Kidney epithelial cell (primary cell): ENCODE measurements around the gene CACNB1. TPM values are rescaled to one million over a fixed set of nuclear protein-coding genes. Genes with fewer than 3 reads are reported as not detected.
A peak's percentile ranks its signal among the peaks of the same experiment; 100 is the strongest.

Experiments used
- DNase-seq: peaks from one replicate; pipeline ENCODE4 v3.0.0-alpha.2; 2010; ENCODE audit warnings: low read depth
- H3K27me3 ChIP-seq: 2 replicates; pipeline ENCODE4 v1.6.0; 2011; ENCODE audit warnings: low read length; ENCODE audit not compliant: control insufficient read depth, insufficient read depth
- H3K36me3 ChIP-seq: 2 replicates; pipeline ENCODE4 v1.5.1; 2011; ENCODE audit warnings: low read length; ENCODE audit not compliant: control insufficient read depth, insufficient read depth
- H3K4me3 ChIP-seq: 2 replicates; pipeline ENCODE4 v1.5.1; 2011; ENCODE audit warnings: low read depth, mild to moderate bottlenecking, control low read depth, low read length
- total RNA-seq: library from RNA; depleted of rRNA; stranded (reverse); fragments of >200 nt; gene quantifications from 2 replicates; pipeline ENCODE4 v1.2.3, GENCODE V29; 2015
- TF ChIP-seq, protein P1 (sequence below): IDR thresholded peaks from 2 replicates; pipeline ENCODE4 v1.5.1; 2011; ENCODE audit warnings: mild to moderate bottlenecking, moderate library complexity, low read length, control low read depth, inconsistent platforms; ENCODE audit not compliant: insufficient read depth, poor library complexity, severe bottlenecking

Gene CACNB1
- total RNA-seq, 1 donor from 2014 or later = 6.0 TPM

DNA sequence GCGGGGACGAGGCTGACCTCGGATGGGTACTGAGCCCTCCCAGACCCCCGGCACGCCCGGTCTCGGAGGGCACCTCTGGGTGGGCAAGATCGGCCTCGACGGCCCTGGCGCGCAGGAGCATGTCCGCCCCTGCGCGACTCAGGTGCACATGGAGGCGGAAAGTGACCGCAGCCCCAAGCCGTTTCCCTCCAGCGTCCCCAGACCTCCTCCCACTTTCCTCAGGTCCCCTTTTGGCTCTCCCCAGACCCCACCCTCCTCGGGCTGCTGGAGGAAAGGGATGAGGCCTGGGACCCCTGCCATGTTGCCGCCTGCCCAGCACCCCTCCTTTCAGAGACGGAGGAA, 12.6 kb upstream of the CACNB1 start:
- no peak for DNase-seq
- H3K27me3 ChIP-seq = peaks cover 18% of the 10 kb centered on the region
- peaks cover under 1% of the 10 kb centered on the region for H3K36me3 ChIP-seq
- peak overlapping the region; percentile 8 for H3K4me3 ChIP-seq
- TF ChIP-seq, protein P1, sequence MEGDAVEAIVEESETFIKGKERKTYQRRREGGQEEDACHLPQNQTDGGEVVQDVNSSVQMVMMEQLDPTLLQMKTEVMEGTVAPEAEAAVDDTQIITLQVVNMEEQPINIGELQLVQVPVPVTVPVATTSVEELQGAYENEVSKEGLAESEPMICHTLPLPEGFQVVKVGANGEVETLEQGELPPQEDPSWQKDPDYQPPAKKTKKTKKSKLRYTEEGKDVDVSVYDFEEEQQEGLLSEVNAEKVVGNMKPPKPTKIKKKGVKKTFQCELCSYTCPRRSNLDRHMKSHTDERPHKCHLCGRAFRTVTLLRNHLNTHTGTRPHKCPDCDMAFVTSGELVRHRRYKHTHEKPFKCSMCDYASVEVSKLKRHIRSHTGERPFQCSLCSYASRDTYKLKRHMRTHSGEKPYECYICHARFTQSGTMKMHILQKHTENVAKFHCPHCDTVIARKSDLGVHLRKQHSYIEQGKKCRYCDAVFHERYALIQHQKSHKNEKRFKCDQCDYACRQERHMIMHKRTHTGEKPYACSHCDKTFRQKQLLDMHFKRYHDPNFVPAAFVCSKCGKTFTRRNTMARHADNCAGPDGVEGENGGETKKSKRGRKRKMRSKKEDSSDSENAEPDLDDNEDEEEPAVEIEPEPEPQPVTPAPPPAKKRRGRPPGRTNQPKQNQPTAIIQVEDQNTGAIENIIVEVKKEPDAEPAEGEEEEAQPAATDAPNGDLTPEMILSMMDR = no peak

- DNase-seq = no peak
- Histone ChIP-seq H3K4me3 (peak overlapping the region; percentile 8), H3K27me3 (peaks cover 14% of the 10 kb centered on the region), H3K36me3 (peaks cover 3% of the 10 kb centered on the region)
- TF ChIP-seq, protein P1 = no peak
Observed at GRCh38 chr17:39209317-39210092, 12.0 kb upstream of the CACNB1 start.

- Histone ChIP-seq H3K36me3 (peaks cover 5% of the 10 kb centered on the region), H3K27me3 (peaks cover 11% of the 10 kb centered on the region), H3K4me3 (no peak overlapping the region)
- TF ChIP-seq, protein P1 = no peak
- no peak for DNase-seq
Observed at GRCh38 chr17:39208893-39209292, 11.4 kb upstream of the CACNB1 start.

DNA sequence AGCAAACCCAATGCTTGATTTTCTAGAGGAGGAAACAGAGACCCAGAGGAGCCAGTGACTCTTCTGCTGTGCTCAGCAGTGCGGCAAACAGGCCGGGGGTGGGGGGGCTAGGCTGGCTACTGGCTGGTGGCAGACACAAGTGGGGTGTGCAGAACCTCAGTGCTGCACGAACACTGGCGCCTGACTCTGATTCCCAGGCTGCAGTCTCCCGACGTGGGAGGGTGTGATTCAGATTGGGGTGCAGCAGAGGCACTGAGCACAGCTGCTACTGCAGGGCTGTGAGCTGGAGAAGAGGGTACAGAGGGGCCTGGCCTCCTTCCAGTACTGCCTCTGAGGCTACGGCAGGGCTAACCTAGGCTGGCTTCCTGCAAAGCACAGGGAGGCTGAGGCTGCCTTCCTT, 10.7 kb upstream of the CACNB1 start:
- TF ChIP-seq, protein P1 = no peak
- peaks cover 8% of the 10 kb centered on the region for H3K36me3 ChIP-seq
- H3K27me3 ChIP-seq = peaks cover 11% of the 10 kb centered on the region
- no peak overlapping the region for H3K4me3 ChIP-seq
- no peak for DNase-seq

DNA sequence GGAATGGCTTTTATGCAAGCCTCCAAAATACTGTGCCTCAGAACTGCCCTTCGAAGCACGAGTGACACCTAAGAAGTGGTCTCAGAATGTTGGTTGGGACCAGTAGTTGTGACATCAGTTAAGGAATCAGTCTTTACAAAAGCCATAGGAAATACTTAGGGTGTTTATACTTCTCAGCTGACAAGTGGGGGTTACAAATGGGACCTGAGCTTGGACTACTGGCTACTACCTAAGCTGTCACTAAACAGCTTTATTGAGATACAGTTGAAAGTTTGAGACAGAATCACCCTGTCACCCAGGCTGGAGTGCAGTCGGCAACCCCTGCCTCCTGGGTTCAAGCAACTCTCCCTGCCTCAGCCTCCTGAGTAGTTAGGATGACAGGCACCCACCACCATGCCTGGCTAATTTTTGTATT, 7.7 kb upstream of the CACNB1 start:
- peaks cover 8% of the 10 kb centered on the region for H3K27me3 ChIP-seq
- no peak for DNase-seq

DNA sequence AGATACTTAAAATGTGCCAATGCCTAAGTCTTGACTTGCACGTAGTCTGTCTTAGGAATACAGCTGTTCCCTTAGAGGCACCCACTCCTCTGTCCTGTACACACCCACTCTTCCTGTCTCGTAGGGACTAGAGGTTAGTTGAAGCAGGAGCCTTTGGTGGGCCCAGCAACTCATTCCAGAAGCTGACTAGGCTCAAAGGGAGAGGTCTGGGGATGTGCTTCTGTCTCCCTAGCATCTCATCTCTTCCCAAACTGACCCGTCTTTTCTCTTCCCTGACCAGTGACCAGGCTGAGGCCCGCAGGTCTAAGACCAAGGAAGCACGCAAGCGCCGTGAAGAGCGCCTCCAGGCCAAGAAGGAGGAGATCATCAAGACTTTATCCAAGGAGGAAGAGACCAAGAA, 6.8 kb upstream of the CACNB1 start:
- no peak for DNase-seq
- no peak overlapping the region for H3K4me3 ChIP-seq
- peaks cover 10% of the 10 kb centered on the region for H3K36me3 ChIP-seq
- TF ChIP-seq, protein P1 = no peak
- peaks cover 2% of the 10 kb centered on the region for H3K27me3 ChIP-seq

More for the DNA sequence above, 7.7 kb upstream of the CACNB1 start:
- Histone ChIP-seq H3K36me3 (peaks cover 10% of the 10 kb centered on the region), H3K4me3 (no peak overlapping the region)
- TF ChIP-seq, protein P1 = no peak
